Activated naive CD4-positive, alpha-beta T cell treated with anti-CD3 and anti-CD28 coated beads for 36 hours (primary cell): ENCODE measurements around the gene FAM53A. TPM values are rescaled to one million over a fixed set of nuclear protein-coding genes. Genes with fewer than 3 reads are reported as not detected.

ENCODE experiments used
- CTCF ChIA-PET: fragments of 350-600 bp; sonication (Branson Sonifier 250); formaldehyde crosslinking; loops from one replicate; lab custom pipeline; 2021; ENCODE audit warnings: antibody characterized with exemption; lab: Charles Lee
- DNase-seq: peaks from one replicate; pipeline ENCODE4 v3.0.0-alpha.2; 2020
- H3K27ac Mint-ChIP-seq: one replicate; pipeline ENCODE4 v1.8.0; 2021; ENCODE audit warnings: mild to moderate bottlenecking, mixed read lengths
- H3K27me3 Mint-ChIP-seq: one replicate; pipeline ENCODE4 v1.8.0; 2021; ENCODE audit warnings: low read depth, mixed read lengths
- H3K36me3 Mint-ChIP-seq: one replicate; pipeline ENCODE4 v1.8.0; 2021; ENCODE audit warnings: low read depth, mixed read lengths
- H3K4me1 Mint-ChIP-seq: one replicate; pipeline ENCODE4 v1.8.0; 2021; ENCODE audit warnings: low read depth, mixed read lengths
- H3K4me3 Mint-ChIP-seq: one replicate; pipeline ENCODE4 v1.8.0; 2021; ENCODE audit warnings: mild to moderate bottlenecking, moderate library complexity, mixed read lengths
- H3K9me3 Mint-ChIP-seq: one replicate; pipeline ENCODE4 v1.8.0; 2021; ENCODE audit warnings: mixed read lengths
- intact Hi-C: fragments of 100-400 bp; cut with micrococcal nuclease; formaldehyde crosslinking; loops from one replicate; pipeline ENCODE4 v1.15.1; 2023
- total RNA-seq, 2 experiments: library from RNA; stranded (reverse); gene quantifications; one replicate each; pipeline ENCODE4 v1.2.3, GENCODE V29; 2021

FAM53A gene
- total RNA-seq, 2 experiments from 2014 or later: 2.6 to 3.0 TPM

- CTCF ChIA-PET: interaction anchor here (0.6 kb wide), 1 partner anchor 575 kb away, joined by 3 read pairs; no protein-coding TSS in a partner anchor
- H3K9me3 Mint-ChIP-seq: no peaks in the 10 kb centered on the region
- H3K27me3 Mint-ChIP-seq: no peaks in the 10 kb centered on the region
Observed at GRCh38 chr4:1663549-1663948, 20.6 kb downstream of the FAM53A start.

GRCh38 chr4:1661695-1662094 lies 22.4 kb downstream of the FAM53A start:
- Mint-ChIP-seq H3K27ac (no peak overlapping the region), H3K36me3 (peaks cover 1% of the 10 kb centered on the region), H3K4me3 (no peak overlapping the region), H3K9me3 (no peaks in the 10 kb centered on the region), H3K27me3 (no peaks in the 10 kb centered on the region), H3K4me1 (no peaks in the 10 kb centered on the region)
- CTCF ChIA-PET: interaction anchor here (1.1 kb wide), 1 partner anchor 31 kb away, joined by 3 read pairs; no protein-coding TSS in a partner anchor
- no peak for DNase-seq
- intact Hi-C loops: no loop called here

More at GRCh38 chr4:1663549-1663948, 20.6 kb downstream of the FAM53A start:
- H3K4me3 Mint-ChIP-seq: no peak overlapping the region
- DNase-seq: no peak
- intact Hi-C loops: no loop called here
- H3K27ac Mint-ChIP-seq: no peak overlapping the region
- H3K4me1 Mint-ChIP-seq: no peaks in the 10 kb centered on the region
- no peaks in the 10 kb centered on the region for H3K36me3 Mint-ChIP-seq

- CTCF ChIA-PET: interaction anchor here (1.1 kb wide), 1 partner anchor 32 kb away, joined by 3 read pairs; no protein-coding TSS in a partner anchor
Observed at GRCh38 chr4:1660948-1661677, 23.0 kb downstream of the FAM53A start.

GRCh38 chr4:1659104-1660043 lies 24.7 kb downstream of the FAM53A start:
- DNase-seq: no peak
- no peaks in the 10 kb centered on the region for H3K9me3 Mint-ChIP-seq
- intact Hi-C loops: no loop called here
- CTCF ChIA-PET: no interaction called here
- H3K4me1 Mint-ChIP-seq: no peaks in the 10 kb centered on the region
- peaks cover 1% of the 10 kb centered on the region for H3K36me3 Mint-ChIP-seq
- H3K4me3 Mint-ChIP-seq: no peak overlapping the region
- H3K27me3 Mint-ChIP-seq: no peaks in the 10 kb centered on the region
- no peak overlapping the region for H3K27ac Mint-ChIP-seq

More at GRCh38 chr4:1660948-1661677, 23.0 kb downstream of the FAM53A start:
- no peak overlapping the region for H3K27ac Mint-ChIP-seq
- no peaks in the 10 kb centered on the region for H3K4me1 Mint-ChIP-seq
- intact Hi-C loops: no loop called here
- H3K9me3 Mint-ChIP-seq: no peaks in the 10 kb centered on the region
- no peak overlapping the region for H3K4me3 Mint-ChIP-seq
- DNase-seq: no peak
- no peaks in the 10 kb centered on the region for H3K27me3 Mint-ChIP-seq
- H3K36me3 Mint-ChIP-seq: peaks cover 1% of the 10 kb centered on the region

GRCh38 chr4:1658581-1658980 lies 25.5 kb downstream of the FAM53A start:
- H3K36me3 Mint-ChIP-seq: peaks cover 1% of the 10 kb centered on the region
- no peaks in the 10 kb centered on the region for H3K9me3 Mint-ChIP-seq
- intact Hi-C loops: no loop called here

GRCh38 chr4:1658146-1658545 lies 26.0 kb downstream of the FAM53A start:
- Mint-ChIP-seq H3K4me1 (no peaks in the 10 kb centered on the region), H3K27me3 (no peaks in the 10 kb centered on the region), H3K9me3 (no peaks in the 10 kb centered on the region), H3K4me3 (no peak overlapping the region), H3K27ac (no peak overlapping the region), H3K36me3 (peaks cover 1% of the 10 kb centered on the region)
- intact Hi-C loops: no loop called here
- CTCF ChIA-PET: interaction anchor here (0.7 kb wide), 1 partner anchor 65 kb away, joined by 3 read pairs; no protein-coding TSS in a partner anchor
- no peak for DNase-seq

More at GRCh38 chr4:1658581-1658980, 25.5 kb downstream of the FAM53A start:
- Mint-ChIP-seq H3K27ac (no peak overlapping the region), H3K4me1 (no peaks in the 10 kb centered on the region), H3K4me3 (no peak overlapping the region), H3K27me3 (no peaks in the 10 kb centered on the region)
- no peak for DNase-seq
- CTCF ChIA-PET: no interaction called here

GRCh38 chr4:1656986-1657385 lies 27.1 kb downstream of the FAM53A start:
- intact Hi-C loops: no loop called here

GRCh38 chr4:1656132-1656531 lies 28.0 kb downstream of the FAM53A start:
- DNase-seq: no peak
- Mint-ChIP-seq H3K4me3 (no peak overlapping the region), H3K36me3 (peaks cover 1% of the 10 kb centered on the region), H3K27ac (no peak overlapping the region), H3K9me3 (no peaks in the 10 kb centered on the region), H3K27me3 (no peaks in the 10 kb centered on the region), H3K4me1 (no peaks in the 10 kb centered on the region)
- CTCF ChIA-PET: no interaction called here
- intact Hi-C loops: no loop called here

More at GRCh38 chr4:1656986-1657385, 27.1 kb downstream of the FAM53A start:
- peaks cover 1% of the 10 kb centered on the region for H3K36me3 Mint-ChIP-seq
- CTCF ChIA-PET: no interaction called here
- H3K4me1 Mint-ChIP-seq: no peaks in the 10 kb centered on the region
- DNase-seq: no peak
- H3K4me3 Mint-ChIP-seq: no peak overlapping the region
- no peak overlapping the region for H3K27ac Mint-ChIP-seq
- H3K27me3 Mint-ChIP-seq: no peaks in the 10 kb centered on the region
- H3K9me3 Mint-ChIP-seq: no peaks in the 10 kb centered on the region

- no peak for DNase-seq
- CTCF ChIA-PET: no interaction called here
- intact Hi-C loops: no loop called here
Observed at GRCh38 chr4:1655676-1656075, 28.4 kb downstream of the FAM53A start.

GRCh38 chr4:1655081-1655480 lies 29.0 kb downstream of the FAM53A start:
- H3K36me3 Mint-ChIP-seq: peaks cover 1% of the 10 kb centered on the region
- no peaks in the 10 kb centered on the region for H3K9me3 Mint-ChIP-seq
- CTCF ChIA-PET: no interaction called here
- no peak overlapping the region for H3K4me3 Mint-ChIP-seq
- intact Hi-C loops: no loop called here
- no peaks in the 10 kb centered on the region for H3K4me1 Mint-ChIP-seq
- no peak overlapping the region for H3K27ac Mint-ChIP-seq
- H3K27me3 Mint-ChIP-seq: no peaks in the 10 kb centered on the region
- DNase-seq: no peak

More at GRCh38 chr4:1655676-1656075, 28.4 kb downstream of the FAM53A start:
- no peak overlapping the region for H3K4me3 Mint-ChIP-seq
- no peaks in the 10 kb centered on the region for H3K9me3 Mint-ChIP-seq
- peaks cover 1% of the 10 kb centered on the region for H3K36me3 Mint-ChIP-seq
- no peaks in the 10 kb centered on the region for H3K4me1 Mint-ChIP-seq
- no peaks in the 10 kb centered on the region for H3K27me3 Mint-ChIP-seq
- H3K27ac Mint-ChIP-seq: no peak overlapping the region

GRCh38 chr4:1654216-1654955 lies 29.7 kb downstream of the FAM53A start:
- intact Hi-C loops: no loop called here
- CTCF ChIA-PET: no interaction called here
- H3K4me1 Mint-ChIP-seq: no peaks in the 10 kb centered on the region
- no peak overlapping the region for H3K4me3 Mint-ChIP-seq
- H3K36me3 Mint-ChIP-seq: peaks cover 1% of the 10 kb centered on the region
- no peak overlapping the region for H3K27ac Mint-ChIP-seq
- no peaks in the 10 kb centered on the region for H3K9me3 Mint-ChIP-seq
- no peak for DNase-seq
- H3K27me3 Mint-ChIP-seq: no peaks in the 10 kb centered on the region

- DNase-seq: no peak
- H3K4me3 Mint-ChIP-seq: no peak overlapping the region
- H3K27me3 Mint-ChIP-seq: no peaks in the 10 kb centered on the region
- CTCF ChIA-PET: no interaction called here
- H3K9me3 Mint-ChIP-seq: no peaks in the 10 kb centered on the region
- no peaks in the 10 kb centered on the region for H3K4me1 Mint-ChIP-seq
- no peak overlapping the region for H3K27ac Mint-ChIP-seq
- intact Hi-C loops: no loop called here
- H3K36me3 Mint-ChIP-seq: peaks cover 1% of the 10 kb centered on the region
Observed at GRCh38 chr4:1653776-1654175, 30.3 kb downstream of the FAM53A start.
